ENCODE measurements around the gene PTAFR.
A peak's percentile ranks its signal among the peaks of the same experiment; 100 is the strongest.

Gene PTAFR

GRCh38 chr1:28176492-28177470 lies at the start of gene PTAFR:
PTAFR (minus strand) TSS chr1:28176690; CDS start chr1:28151021, 25,669 bp downstream.
- ATAC-seq: no peak

- no peak for ATAC-seq
These were observed 36.8 kb upstream of the PTAFR start for GRCh38 chr1:28213315-28213714.

- ATAC-seq: no peak
These were observed 33.2 kb upstream of the PTAFR start for GRCh38 chr1:28209700-28210099.

GRCh38 chr1:28208818-28209441 lies 32.4 kb upstream of the PTAFR start:
- peak; percentile 64 to 85 for ATAC-seq

GRCh38 chr1:28205243-28205642 lies 28.8 kb upstream of the PTAFR start:
- no peak for ATAC-seq

- no peak for ATAC-seq
These were observed 23.9 kb upstream of the PTAFR start for GRCh38 chr1:28200234-28200873.

GRCh38 chr1:28199328-28200233 lies 23.1 kb upstream of the PTAFR start:
- ATAC-seq: peak; percentile 94 to 95

- no peak for ATAC-seq
These were observed 21.4 kb upstream of the PTAFR start for GRCh38 chr1:28197682-28198415.

GRCh38 chr1:28196330-28196729 lies 19.8 kb upstream of the PTAFR start:
- ATAC-seq: no peak

GRCh38 chr1:28195780-28196179 lies 19.3 kb upstream of the PTAFR start:
- ATAC-seq: no peak

GRCh38 chr1:28194326-28195035 lies 18.0 kb upstream of the PTAFR start:
- no peak for ATAC-seq

GRCh38 chr1:28193701-28194161 lies 17.2 kb upstream of the PTAFR start:
- ATAC-seq: peak in 1 of 2 donors; percentile 20

GRCh38 chr1:28190996-28191645 lies 14.6 kb upstream of the PTAFR start:
- ATAC-seq: no peak

- no peak for ATAC-seq
These were observed 14.0 kb upstream of the PTAFR start for GRCh38 chr1:28190337-28190979.

GRCh38 chr1:28185071-28185470 lies 8.6 kb upstream of the PTAFR start:
- ATAC-seq: no peak

- ATAC-seq: no peak
These were observed 4.1 kb upstream of the PTAFR start for GRCh38 chr1:28180306-28181305.

- no peak for ATAC-seq
These were observed 2.4 kb upstream of the PTAFR start for GRCh38 chr1:28178690-28179485.

Measured in activated CD4-positive, CD25-positive, alpha-beta regulatory T cell treated with anti-CD3 and anti-CD28 coated beads, Interleukin-2, amount 50 U/mL, for 24 hours (primary cell).